Parathyroid adenoma (tissue), 2 donors: Measurements from ENCODE around the gene PTGR3.

Experiments used
- H2AFZ ChIP-seq: fragments of 300-600 bp; sonication (generic); one replicate; pipeline ENCODE4 v1.7.0; 2017; ENCODE audit warnings: antibody characterized with exemption, mild to moderate bottlenecking
- H3K27ac ChIP-seq: fragments of 300-600 bp; sonication (generic); one replicate; pipeline ENCODE4 v1.7.0; 2017
- H3K27me3 ChIP-seq: fragments of 300-600 bp; sonication (generic); one replicate; pipeline ENCODE4 v1.7.0; 2017; ENCODE audit warnings: low read length; ENCODE audit not compliant: control insufficient read depth, insufficient read depth
- H3K36me3 ChIP-seq: fragments of 300-600 bp; sonication (generic); one replicate; pipeline ENCODE4 v1.7.0; 2017; ENCODE audit warnings: low read length; ENCODE audit not compliant: control insufficient read depth, insufficient read depth
- H3K4me1 ChIP-seq: fragments of 300-600 bp; sonication (generic); one replicate; pipeline ENCODE4 v1.7.0; 2017; ENCODE audit warnings: control low read depth
- H3K4me2 ChIP-seq: fragments of 300-600 bp; sonication (generic); one replicate; pipeline ENCODE4 v1.7.0; 2017; ENCODE audit warnings: low read length
- H3K4me3 ChIP-seq: fragments of 300-600 bp; sonication (generic); one replicate; pipeline ENCODE4 v1.7.0; 2017; ENCODE audit warnings: low read depth, low read length
- H3K79me2 ChIP-seq: fragments of 300-600 bp; sonication (generic); one replicate; pipeline ENCODE4 v1.7.0; 2017; ENCODE audit warnings: control low read depth
- H3K9ac ChIP-seq: fragments of 300-600 bp; sonication (generic); one replicate; pipeline ENCODE4 v1.7.0; 2017; ENCODE audit warnings: mild to moderate bottlenecking
- H3K9me3 ChIP-seq: fragments of 300-600 bp; sonication (generic); one replicate; pipeline ENCODE4 v1.7.0; 2017; ENCODE audit warnings: low read length; ENCODE audit not compliant: control insufficient read depth
- TF ChIP-seq, protein P1 (sequence below): fragments of 300-600 bp; sonication (generic); IDR thresholded peaks from one replicate; pipeline ENCODE4 v1.7.0; 2017; ENCODE audit warnings: antibody characterized with exemption, mild to moderate bottlenecking
- donor health status: primary hyperparathyroidism.

The PTGR3 gene

DNA sequence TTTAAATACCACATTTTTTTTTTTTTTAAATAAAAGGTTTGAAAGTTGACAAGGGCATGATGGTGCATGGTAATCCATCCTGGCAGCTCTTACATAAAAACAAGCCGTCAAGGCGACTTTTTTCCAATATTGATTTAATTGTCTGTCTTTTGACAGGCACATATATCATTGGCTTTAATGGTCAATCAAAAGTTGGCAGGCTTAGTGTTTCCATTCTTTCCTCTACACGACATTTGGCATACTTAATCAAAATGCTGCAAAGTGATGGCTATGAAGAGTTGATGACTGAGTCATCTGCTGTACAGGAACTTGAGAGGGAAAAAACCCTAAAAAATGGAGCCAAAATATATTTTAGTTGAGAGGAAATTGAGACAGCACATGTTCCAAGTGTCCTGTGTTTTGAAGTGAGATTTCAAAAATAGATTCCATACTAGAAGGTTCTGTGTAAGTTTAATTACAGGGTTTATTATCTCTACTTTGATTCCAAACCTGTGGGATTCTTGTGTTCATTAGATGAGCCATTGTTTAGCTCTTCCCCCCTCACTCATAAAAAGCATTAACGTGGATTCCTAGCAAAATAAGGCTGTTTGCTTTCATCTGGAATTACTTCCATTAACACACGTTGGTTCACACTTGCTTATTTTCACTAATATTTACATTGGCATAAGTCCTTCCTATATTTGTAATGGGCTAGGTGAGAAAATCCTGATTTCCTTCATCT is 4.8 kb upstream of the PTGR3 start:
- Histone ChIP-seq H3K36me3 (no peaks in the 10 kb centered on the region), H3K79me2 (peaks cover 8% of the 10 kb centered on the region), H3K9me3 (no peaks in the 10 kb centered on the region), H3K27me3 (no peaks in the 10 kb centered on the region), H3K4me3 (no peak overlapping the region), H3K4me1 (no peaks in the 10 kb centered on the region), H3K27ac (no peak overlapping the region), H2AFZ (no peak overlapping the region), H3K4me2 (no peak overlapping the region), H3K9ac (no peak overlapping the region)
- TF ChIP-seq, protein P1, sequence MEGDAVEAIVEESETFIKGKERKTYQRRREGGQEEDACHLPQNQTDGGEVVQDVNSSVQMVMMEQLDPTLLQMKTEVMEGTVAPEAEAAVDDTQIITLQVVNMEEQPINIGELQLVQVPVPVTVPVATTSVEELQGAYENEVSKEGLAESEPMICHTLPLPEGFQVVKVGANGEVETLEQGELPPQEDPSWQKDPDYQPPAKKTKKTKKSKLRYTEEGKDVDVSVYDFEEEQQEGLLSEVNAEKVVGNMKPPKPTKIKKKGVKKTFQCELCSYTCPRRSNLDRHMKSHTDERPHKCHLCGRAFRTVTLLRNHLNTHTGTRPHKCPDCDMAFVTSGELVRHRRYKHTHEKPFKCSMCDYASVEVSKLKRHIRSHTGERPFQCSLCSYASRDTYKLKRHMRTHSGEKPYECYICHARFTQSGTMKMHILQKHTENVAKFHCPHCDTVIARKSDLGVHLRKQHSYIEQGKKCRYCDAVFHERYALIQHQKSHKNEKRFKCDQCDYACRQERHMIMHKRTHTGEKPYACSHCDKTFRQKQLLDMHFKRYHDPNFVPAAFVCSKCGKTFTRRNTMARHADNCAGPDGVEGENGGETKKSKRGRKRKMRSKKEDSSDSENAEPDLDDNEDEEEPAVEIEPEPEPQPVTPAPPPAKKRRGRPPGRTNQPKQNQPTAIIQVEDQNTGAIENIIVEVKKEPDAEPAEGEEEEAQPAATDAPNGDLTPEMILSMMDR: no peak

DNA sequence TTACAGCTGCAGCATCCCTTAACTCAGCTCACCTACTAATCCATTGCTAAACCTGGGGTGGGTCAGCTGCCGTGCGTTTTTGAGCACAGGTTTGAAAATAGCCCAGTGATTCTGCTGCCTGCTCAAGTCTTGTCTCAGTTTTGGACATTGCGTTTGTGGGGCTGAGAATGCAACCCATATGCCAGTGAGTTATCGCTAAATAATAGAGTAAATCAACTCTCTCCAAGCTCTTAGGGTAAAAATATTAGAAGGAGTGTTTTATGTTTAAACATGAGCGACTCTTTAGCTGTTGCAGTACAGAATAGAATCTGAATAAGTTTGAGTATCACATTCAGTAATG is 3.8 kb upstream of the PTGR3 start:
- H3K36me3 ChIP-seq: no peaks in the 10 kb centered on the region

DNA sequence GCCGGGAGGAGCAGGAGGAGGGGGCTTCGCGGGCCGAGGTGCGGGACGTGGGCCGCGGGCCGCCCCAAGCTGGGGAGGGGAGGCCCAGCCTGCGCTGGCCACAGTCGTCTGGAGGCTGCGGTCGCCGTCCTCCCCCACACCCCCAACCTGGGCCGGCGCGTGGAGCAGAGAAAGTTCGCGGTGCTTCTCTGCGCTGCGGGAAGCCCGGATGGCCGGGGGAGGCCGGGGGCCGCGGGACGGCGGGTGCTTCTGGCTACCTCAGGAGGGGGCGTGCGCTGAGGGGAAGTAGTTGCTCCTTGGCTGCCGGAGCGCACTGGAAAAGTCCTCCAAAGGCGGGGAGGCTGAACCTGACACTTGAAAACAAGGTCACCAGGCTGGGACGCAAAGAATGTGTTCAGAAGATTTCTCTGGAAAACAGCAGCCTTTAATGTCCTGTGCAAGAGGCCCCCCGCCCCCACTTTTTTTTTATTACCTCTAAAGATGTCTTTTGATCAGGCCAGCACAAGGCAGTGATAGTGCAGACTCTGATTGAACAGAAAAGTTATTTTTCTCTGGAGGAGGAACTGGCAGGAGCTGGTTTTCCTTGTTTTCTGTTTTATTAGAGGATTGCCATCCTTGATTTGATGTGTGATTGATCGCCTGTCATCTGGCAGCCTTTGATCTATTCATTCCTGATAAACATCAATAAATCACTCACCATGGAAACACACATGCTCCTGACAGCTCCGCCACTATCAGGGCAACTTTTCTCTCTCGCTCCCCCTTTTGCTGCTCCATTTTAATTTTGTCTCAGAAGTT is 3.2 kb upstream of the PTGR3 start:
- Histone ChIP-seq H3K9me3 (no peaks in the 10 kb centered on the region), H3K4me1 (peaks cover 3% of the 10 kb centered on the region), H3K4me3 (peak overlapping the region; percentile 53), H3K36me3 (no peaks in the 10 kb centered on the region), H2AFZ (peak overlapping the region; percentile 72), H3K79me2 (peaks cover 13% of the 10 kb centered on the region), H3K4me2 (peak overlapping the region; percentile 50), H3K27ac (peak overlapping the region; percentile 40), H3K27me3 (no peaks in the 10 kb centered on the region), H3K9ac (no peak overlapping the region)
- TF ChIP-seq, protein P1: no peak

More for the DNA sequence above, 3.8 kb upstream of the PTGR3 start:
- H2AFZ ChIP-seq: no peak overlapping the region
- TF ChIP-seq, protein P1: no peak
- no peaks in the 10 kb centered on the region for H3K27me3 ChIP-seq
- H3K79me2 ChIP-seq: peaks cover 10% of the 10 kb centered on the region
- H3K4me1 ChIP-seq: no peaks in the 10 kb centered on the region
- no peaks in the 10 kb centered on the region for H3K9me3 ChIP-seq
- no peak overlapping the region for H3K27ac ChIP-seq
- peak overlapping the region; percentile 50 for H3K4me2 ChIP-seq
- H3K4me3 ChIP-seq: peak overlapping the region; percentile 53
- no peak overlapping the region for H3K9ac ChIP-seq

DNA sequence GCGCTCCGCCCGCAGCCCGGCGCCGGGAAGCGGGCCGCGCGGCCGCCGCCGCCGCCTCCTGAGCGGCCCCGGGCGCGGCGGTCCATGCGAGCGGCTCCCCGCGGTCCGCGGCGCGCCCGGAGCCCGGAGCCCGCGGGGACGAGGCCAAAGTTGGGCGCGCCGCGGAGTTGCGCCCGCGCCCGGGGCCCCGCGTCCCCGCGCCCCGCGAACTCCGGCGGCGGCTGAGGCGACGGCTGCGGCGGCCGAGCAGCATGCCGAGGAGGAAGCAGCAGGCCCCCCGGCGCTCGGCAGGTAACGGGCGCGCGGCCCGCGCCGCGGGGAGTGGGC is 2.6 kb upstream of the PTGR3 start:
- no peaks in the 10 kb centered on the region for H3K9me3 ChIP-seq
- H3K79me2 ChIP-seq: peaks cover 15% of the 10 kb centered on the region
- H3K36me3 ChIP-seq: no peaks in the 10 kb centered on the region
- H3K27ac ChIP-seq: no peak overlapping the region
- peaks cover 5% of the 10 kb centered on the region for H3K4me1 ChIP-seq
- peak overlapping the region; percentile 53 for H3K4me3 ChIP-seq
- no peaks in the 10 kb centered on the region for H3K27me3 ChIP-seq
- H3K9ac ChIP-seq: no peak overlapping the region
- TF ChIP-seq, protein P1: no peak
- H3K4me2 ChIP-seq: peak overlapping the region; percentile 50
- peak overlapping the region; percentile 72 for H2AFZ ChIP-seq
